Pancreas (tissue), 10 donors: ENCODE data around the gene TWIST2. TPM values are rescaled to one million over a fixed set of nuclear protein-coding genes. Genes with fewer than 3 reads are reported as not detected.

Experiments
- ATAC-seq, 4 donors: fragments of 200-7000 bp; cut with Tn5 transposase; one replicate each; pipeline versions ENCODE4 v1.8.0 to v1.9.1; 2020; ENCODE audit warnings: mild to moderate bottlenecking in 4 of 4, moderate library complexity in 4 of 4
- DNase-seq, 6 donors: peaks; one replicate each; pipeline ENCODE4 v3.0.0-alpha.2; 2020
- FAIRE-seq: peaks from 2 replicates; lab custom pipeline; 2012; peaks lifted over from hg19 to GRCh38; lab: Jason Lieb, UNC
- H3K27ac ChIP-seq, 4 donors: fragments of 200-600 bp; sonication (generic); 1 replicate in 3 of 4; 2 replicates in 1 of 4; pipeline versions ENCODE4 v1.5.0 to v1.8.0; 2020
- H3K27me3 ChIP-seq, 4 donors: fragments of 200-600 bp; one replicate each; pipeline ENCODE4 v1.8.0; 2021
- H3K36me3 ChIP-seq, 3 donors: fragments of 200-600 bp; sonication (generic) in 1 of 3; one replicate each; pipeline versions ENCODE4 v1.5.0 to v1.8.0; 2020 to 2021
- H3K4me1 ChIP-seq, 3 donors: fragments of 200-600 bp; one replicate each; pipeline ENCODE4 v1.8.0; 2021
- H3K4me3 ChIP-seq, 4 donors: fragments of 200-600 bp; sonication (generic) in 2 of 4; one replicate each; pipeline versions ENCODE4 v1.5.0 to v1.8.0; 2020 to 2021
- H3K9me3 ChIP-seq, 4 donors: fragments of 200-600 bp; one replicate each; pipeline ENCODE4 v1.8.0; 2021
- WGBS, 2 donors: extraction: QIAGEN DNeasy Blood & Tissue Kit; methylation state at CpG; one replicate each; pipeline ENCODE4 v1.1.7; 2013; 5-methylcytosine and 5-hydroxymethylcytosine counted together
- intact Hi-C, 3 donors: fragments of 100-400 bp; cut with DNase I; formaldehyde crosslinking; loops; one replicate each; pipeline versions ENCODE4 v1.11.1 to v1.14.2; 2022
- polyA plus RNA-seq, 2 donors: library from polyadenylated mRNA; stranded (reverse); fragments of 200-250 nt; gene quantifications; one replicate each; pipeline ENCODE4 v1.2.3, GENCODE V29; 2013
- total RNA-seq, 6 donors: library from RNA; stranded (reverse); fragmentation: NEBNext Ultra II Directional in 4 of 6; extraction: Animal tissue kit (Norgen Biotek cat#: 25700) in 4 of 6; gene quantifications; one replicate each; pipeline versions ENCODE4 v1.2.1 to v1.2.4, GENCODE V29; 2021 to 2023
- TF ChIP-seq, protein P1 (sequence below), 4 donors: fragments of 200-600 bp; sonication (generic) in 3 of 4; IDR thresholded peaks; one replicate each; pipeline versions ENCODE4 v1.5.0 to v1.8.0; 2021; ENCODE audit warnings: antibody characterized with exemption in 4 of 4
- donor health status: healthy with polysubstance abuse.
- donor health status: DM: no; HTN: no; CAD: no; lungs with moderate emphysema.
- donor health status: DM: no; HTN: no; CAD: no.
- donor health status: control.
- donor health status: control.
- donor health status: Bipolar disorder and iron deficiency.
- donor health status: DM: yes; HTN: yes; CAD: no.
- donor health status: DM: no; HTN: no; CAD: no.
- donor health status: DM: no; HTN: no; CAD: no.
- donor health status: DM: yes; HTN: yes; CAD: no.

Gene TWIST2
- total and polyA plus RNA-seq, 8 donors, result 0.31 to 3.0 (median 1.1) TPM

DNA sequence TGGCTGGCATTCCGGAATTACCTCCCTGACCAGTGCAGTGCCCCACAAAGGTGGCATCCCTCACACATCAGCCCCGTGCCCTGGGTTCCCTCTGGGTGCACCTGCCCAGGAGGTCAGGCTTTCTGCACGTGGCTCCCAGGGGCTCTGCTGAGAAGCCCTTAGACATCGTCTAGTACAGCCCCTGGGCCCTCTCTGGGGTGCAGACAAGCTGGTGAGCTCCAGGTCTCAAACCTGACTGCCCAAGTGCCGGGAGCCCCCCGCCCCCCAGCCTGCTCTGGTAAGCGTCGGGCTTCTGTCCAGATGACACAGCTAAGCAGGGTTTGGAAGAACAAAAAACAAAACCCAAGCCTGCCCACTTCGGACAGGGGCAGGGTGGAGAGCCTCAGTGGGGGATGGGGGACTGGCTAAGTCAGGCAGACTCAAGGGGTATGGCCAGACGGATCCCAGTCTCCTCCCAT is 20.2 kb downstream of the TWIST2 start:
- intact Hi-C loops, result no loop called here
- TF ChIP-seq, protein P1, sequence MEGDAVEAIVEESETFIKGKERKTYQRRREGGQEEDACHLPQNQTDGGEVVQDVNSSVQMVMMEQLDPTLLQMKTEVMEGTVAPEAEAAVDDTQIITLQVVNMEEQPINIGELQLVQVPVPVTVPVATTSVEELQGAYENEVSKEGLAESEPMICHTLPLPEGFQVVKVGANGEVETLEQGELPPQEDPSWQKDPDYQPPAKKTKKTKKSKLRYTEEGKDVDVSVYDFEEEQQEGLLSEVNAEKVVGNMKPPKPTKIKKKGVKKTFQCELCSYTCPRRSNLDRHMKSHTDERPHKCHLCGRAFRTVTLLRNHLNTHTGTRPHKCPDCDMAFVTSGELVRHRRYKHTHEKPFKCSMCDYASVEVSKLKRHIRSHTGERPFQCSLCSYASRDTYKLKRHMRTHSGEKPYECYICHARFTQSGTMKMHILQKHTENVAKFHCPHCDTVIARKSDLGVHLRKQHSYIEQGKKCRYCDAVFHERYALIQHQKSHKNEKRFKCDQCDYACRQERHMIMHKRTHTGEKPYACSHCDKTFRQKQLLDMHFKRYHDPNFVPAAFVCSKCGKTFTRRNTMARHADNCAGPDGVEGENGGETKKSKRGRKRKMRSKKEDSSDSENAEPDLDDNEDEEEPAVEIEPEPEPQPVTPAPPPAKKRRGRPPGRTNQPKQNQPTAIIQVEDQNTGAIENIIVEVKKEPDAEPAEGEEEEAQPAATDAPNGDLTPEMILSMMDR (IDR thresholded peaks at IDR 0.05), result no peak
- Histone ChIP-seq H3K4me3 (no peak overlapping the region), H3K27ac (no peak overlapping the region), H3K9me3 (no peaks in the 10 kb centered on the region), H3K36me3 (no peaks in the 10 kb centered on the region), H3K27me3 (no peaks in the 10 kb centered on the region), H3K4me1 (no peaks in the 10 kb centered on the region)
- no peak for ATAC-seq
- 42 to 50% methylated on average over 10 of the region's 10 CpGs for WGBS, 2 donors
- FAIRE-seq, result no peak
- peak in 1 of 6 donors; percentile 42 for DNase-seq

DNA sequence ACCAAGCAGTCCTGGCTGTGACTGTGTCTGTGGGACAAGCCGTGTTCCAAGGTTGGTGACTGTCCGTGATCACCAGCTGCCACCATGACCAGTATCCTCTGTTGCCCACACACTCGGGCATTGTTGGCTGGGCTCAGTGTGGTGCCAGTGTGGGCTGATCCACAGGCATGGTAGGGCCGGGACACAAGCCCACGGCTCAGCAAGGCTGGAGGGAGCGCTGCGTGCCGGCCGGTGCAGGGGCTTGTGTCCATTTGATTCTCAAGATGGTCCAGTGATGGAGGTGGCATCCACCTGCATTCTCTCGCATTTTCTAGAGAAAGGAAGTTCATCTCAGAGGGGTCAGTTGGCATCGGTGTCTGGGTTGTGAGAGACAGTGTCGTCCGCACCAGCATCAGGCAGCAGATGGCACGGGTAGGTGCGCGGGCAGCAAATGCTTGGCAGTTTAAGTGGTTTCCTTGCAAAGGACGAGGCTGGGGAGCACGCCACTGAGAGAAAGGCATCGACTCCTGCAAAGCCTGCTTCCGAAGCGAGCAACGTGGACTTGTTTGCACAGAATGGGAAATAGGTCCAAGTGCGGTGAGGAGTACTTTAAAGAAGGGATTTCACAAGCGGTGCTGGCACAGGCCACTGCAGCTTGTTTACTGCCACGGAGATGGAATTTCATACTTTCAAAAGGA is 20.9 kb downstream of the TWIST2 start:
- TF ChIP-seq, protein P1 (IDR thresholded peaks at IDR 0.05), result no peak
- peak in 1 of 4 donors; percentile 26 for ATAC-seq
- Histone ChIP-seq H3K27me3 (no peaks in the 10 kb centered on the region), H3K9me3 (no peaks in the 10 kb centered on the region), H3K4me1 (no peaks in the 10 kb centered on the region), H3K27ac (no peak overlapping the region), H3K36me3 (no peaks in the 10 kb centered on the region), H3K4me3 (no peak overlapping the region)
- peak in 1 of 6 donors; percentile 52 for DNase-seq
- 67 to 69% methylated on average over 25 of the region's 25 CpGs for WGBS, 2 donors
- intact Hi-C loops, result no loop called here
- no peak for FAIRE-seq

DNA sequence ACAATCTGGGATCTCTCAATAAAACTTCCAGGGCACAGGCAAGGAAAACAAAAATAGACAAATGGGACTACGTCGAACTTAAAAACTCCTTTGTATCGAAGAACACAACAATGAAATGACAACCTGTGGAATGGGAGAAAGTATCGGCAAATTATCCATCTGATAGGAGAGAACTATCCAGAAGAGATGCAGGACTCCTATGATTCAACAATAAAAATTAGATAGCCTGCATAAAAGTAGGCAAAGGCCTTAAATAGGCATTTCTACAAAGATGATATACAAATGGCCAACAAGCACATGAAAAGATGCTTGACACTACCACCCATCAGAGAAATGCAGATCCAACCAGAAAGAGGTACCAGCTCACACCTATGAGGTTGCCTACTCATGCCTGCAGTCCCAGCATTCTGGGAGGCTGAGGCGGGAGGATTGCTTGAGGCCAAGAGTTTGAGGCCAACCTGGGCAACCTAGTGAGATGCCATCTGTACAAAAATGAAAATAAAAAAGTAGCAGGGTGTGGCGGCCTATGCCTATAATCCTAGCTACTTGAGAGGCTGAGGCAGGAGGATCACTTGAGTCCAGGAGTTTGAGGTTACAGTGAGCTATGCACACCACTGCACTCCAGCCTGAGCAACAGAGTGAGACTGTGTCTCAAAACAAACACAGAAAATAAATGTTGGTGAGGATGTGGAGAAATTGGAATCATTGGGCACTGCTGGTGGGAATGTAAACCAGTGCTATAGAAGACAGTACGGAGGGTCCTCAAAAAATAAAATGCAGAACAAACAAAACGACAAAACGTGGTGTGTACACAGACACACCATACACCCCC is 21.6 kb downstream of the TWIST2 start:
- peak in 1 of 6 donors; percentile 21 for DNase-seq
- no peak for ATAC-seq
- intact Hi-C loops, result no loop called here
- no peak overlapping the region for H3K4me3 ChIP-seq
- no peaks in the 10 kb centered on the region for H3K9me3 ChIP-seq
- TF ChIP-seq, protein P1 (IDR thresholded peaks at IDR 0.05), result no peak
- no peak overlapping the region for H3K27ac ChIP-seq
- H3K36me3 ChIP-seq, result no peaks in the 10 kb centered on the region
- 77 to 80% methylated on average over 9 of the region's 9 CpGs for WGBS, 2 donors
- no peaks in the 10 kb centered on the region for H3K27me3 ChIP-seq
- FAIRE-seq, result no peak
- H3K4me1 ChIP-seq, result no peaks in the 10 kb centered on the region

DNA sequence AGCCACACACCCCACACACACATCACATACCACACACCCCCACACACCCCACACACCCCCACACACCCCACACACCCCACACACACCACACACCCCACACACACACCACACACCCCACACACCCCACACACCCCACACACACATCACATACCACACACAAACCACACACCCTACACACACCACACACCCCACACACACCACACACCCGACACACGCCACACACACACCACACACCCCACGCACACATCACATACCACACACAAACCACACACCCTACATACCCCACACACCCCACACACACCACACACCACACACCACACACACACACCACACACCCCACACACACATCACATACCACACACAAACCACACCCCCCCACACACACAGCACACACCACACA is 22.4 kb downstream of the TWIST2 start:
- intact Hi-C loops, result no loop called here
- no peak for FAIRE-seq

More for the DNA sequence above, 22.4 kb downstream of the TWIST2 start:
- Histone ChIP-seq H3K27ac (no peak overlapping the region), H3K9me3 (no peaks in the 10 kb centered on the region), H3K27me3 (no peaks in the 10 kb centered on the region), H3K4me1 (no peaks in the 10 kb centered on the region), H3K4me3 (no peak overlapping the region), H3K36me3 (no peaks in the 10 kb centered on the region)
- ATAC-seq (no peak), DNase-seq (no peak)
- TF ChIP-seq, protein P1 (IDR thresholded peaks at IDR 0.05), result no peak
- WGBS, 2 donors, result 75% methylated on average over 3 of the region's 3 CpGs
